WTC11 (cell line): Measurements from ENCODE around the gene ITPRIP. TPM values are rescaled to one million over a fixed set of nuclear protein-coding genes. Genes with fewer than 3 reads are reported as not detected.
A peak's percentile ranks its signal among the peaks of the same experiment; 100 is the strongest.

Experiments
- ATAC-seq: fragments of 200-7000 bp; cut with Tn5 transposase; 2 replicates; pipeline ENCODE4 v1.10.0; 2021; ENCODE audit warnings: mild to moderate bottlenecking, moderate library complexity
- CTCF ChIA-PET: fragments of 300-600 bp; sonication (Branson Sonifier 250); formaldehyde crosslinking; loops from one replicate; lab custom pipeline; 2021; ENCODE audit warnings: antibody characterized with exemption; lab: Charles Lee
- POLR2A ChIA-PET: fragments of 350-600 bp; sonication (Branson Sonifier 250); formaldehyde crosslinking; loops from one replicate; lab custom pipeline; 2021; ENCODE audit warnings: antibody characterized with exemption; lab: Charles Lee
- DNase-seq: peaks from one replicate; pipeline ENCODE4 v3.0.0; 2021; ENCODE audit warnings: low spot score
- H3K27ac Mint-ChIP-seq: 2 replicates; pipeline ENCODE4 v1.8.0; 2021; ENCODE audit warnings: mixed read lengths
- H3K27me3 Mint-ChIP-seq: 2 replicates; pipeline ENCODE4 v1.8.0; 2021; ENCODE audit warnings: low read depth, mild to moderate bottlenecking, moderate library complexity, mixed read lengths
- H3K36me3 Mint-ChIP-seq: 2 replicates; pipeline ENCODE4 v1.8.0; 2021; ENCODE audit warnings: mixed read lengths
- H3K4me1 Mint-ChIP-seq: 2 replicates; pipeline ENCODE4 v1.8.0; 2022; ENCODE audit warnings: mixed read lengths
- H3K4me3 Mint-ChIP-seq: 2 replicates; pipeline ENCODE4 v1.8.0; 2021; ENCODE audit warnings: mild to moderate bottlenecking, moderate library complexity, mixed read lengths
- H3K9me3 Mint-ChIP-seq: 2 replicates; pipeline ENCODE4 v1.8.0; 2021; ENCODE audit warnings: mixed read lengths
- ETV6 ChIP-seq: sonication (generic); formaldehyde crosslinking; IDR thresholded peaks from 2 replicates; pipeline ENCODE4 v1.8.1; 2022; ENCODE audit warnings: mild to moderate bottlenecking, missing genetic modification reagents
- IRF2 ChIP-seq: sonication (generic); formaldehyde crosslinking; IDR thresholded peaks from 2 replicates; pipeline ENCODE4 v1.8.0; 2022; ENCODE audit warnings: low read depth, missing genetic modification reagents, borderline replicate concordance
- JUN ChIP-seq: sonication (generic); formaldehyde crosslinking; IDR thresholded peaks from 2 replicates; pipeline ENCODE4 v1.8.0; 2023; ENCODE audit warnings: mild to moderate bottlenecking, missing genetic modification reagents
- KAT7 ChIP-seq: sonication (generic); formaldehyde crosslinking; IDR thresholded peaks from 2 replicates; pipeline ENCODE4 v1.8.1; 2023; ENCODE audit warnings: missing genetic modification reagents, mild to moderate bottlenecking, borderline replicate concordance
- MYBL2 ChIP-seq: sonication (generic); formaldehyde crosslinking; IDR thresholded peaks from 2 replicates; pipeline ENCODE4 v1.8.1; 2023; ENCODE audit warnings: mild to moderate bottlenecking, moderate library complexity, missing genetic modification reagents
- NR3C1 ChIP-seq: sonication (generic); formaldehyde crosslinking; conservative IDR thresholded peaks from 2 replicates; pipeline ENCODE4 v1.8.1; 2023; ENCODE audit warnings: low read depth, mild to moderate bottlenecking, missing genetic modification reagents
- RORB ChIP-seq: fragments of 250-450 bp; sonication (Bioruptor Pico); IDR thresholded peaks from 2 replicates; pipeline ENCODE4 v1.9.0; 2021; ENCODE audit warnings: mild to moderate bottlenecking
- SOX15 ChIP-seq: fragments of 250-450 bp; sonication (Bioruptor Pico); IDR thresholded peaks from 2 replicates; pipeline ENCODE4 v1.9.0; 2021; ENCODE audit warnings: mild to moderate bottlenecking
- SP1 ChIP-seq: sonication (generic); formaldehyde crosslinking; conservative IDR thresholded peaks from 2 replicates; pipeline ENCODE4 v1.8.1; 2022; ENCODE audit warnings: missing genetic modification reagents
- ZNF121 ChIP-seq: sonication (generic); formaldehyde crosslinking; IDR thresholded peaks from 2 replicates; pipeline ENCODE4 v1.8.0; 2023; ENCODE audit warnings: missing genetic modification reagents
- ZNF396 ChIP-seq: fragments of 250-450 bp; sonication (Bioruptor Pico); IDR thresholded peaks from 2 replicates; pipeline ENCODE4 v1.8.0; 2021; ENCODE audit warnings: mild to moderate bottlenecking, moderate library complexity, borderline replicate concordance
- ZNF416 ChIP-seq: fragments of 250-450 bp; sonication (Bioruptor Pico); IDR thresholded peaks from 2 replicates; pipeline ENCODE4 v1.9.0; 2021; ENCODE audit warnings: mild to moderate bottlenecking, inconsistent platforms
- ZNF512 ChIP-seq: sonication (generic); formaldehyde crosslinking; IDR thresholded peaks from 2 replicates; pipeline ENCODE4 v1.8.1; 2022; ENCODE audit warnings: missing genetic modification reagents, borderline replicate concordance
- ZNF671 ChIP-seq: fragments of 250-450 bp; sonication (Bioruptor Pico); IDR thresholded peaks from 2 replicates; pipeline ENCODE4 v1.8.0; 2021; ENCODE audit warnings: mild to moderate bottlenecking
- total RNA-seq: library from RNA; stranded (reverse); gene quantifications from 3 replicates; pipeline ENCODE4 v1.2.3, GENCODE V29; 2021
- TF ChIP-seq, protein P1 (sequence below): sonication (generic); formaldehyde crosslinking; IDR thresholded peaks from 2 replicates; pipeline ENCODE4 v1.8.1; 2022; ENCODE audit warnings: low read depth, mild to moderate bottlenecking, moderate library complexity, missing genetic modification reagents, borderline replicate concordance
- TF ChIP-seq, protein P2 (sequence below): sonication (generic); formaldehyde crosslinking; IDR thresholded peaks from 2 replicates; pipeline ENCODE4 v1.8.1; 2023; ENCODE audit warnings: mild to moderate bottlenecking, missing genetic modification reagents, moderate library complexity
- TF ChIP-seq, protein P3 (sequence below): sonication (generic); formaldehyde crosslinking; IDR thresholded peaks from 2 replicates; pipeline ENCODE4 v1.8.1; 2023; ENCODE audit warnings: mild to moderate bottlenecking, missing genetic modification reagents
- TF ChIP-seq, protein P4 (sequence below): fragments of 250-450 bp; sonication (Bioruptor Pico); conservative IDR thresholded peaks from 2 replicates; pipeline ENCODE4 v1.9.0; 2021; ENCODE audit warnings: mild to moderate bottlenecking
- TF ChIP-seq, protein P5 (sequence below): fragments of 250-450 bp; sonication (Bioruptor Pico); IDR thresholded peaks from 2 replicates; pipeline ENCODE4 v2.1.2; 2022; ENCODE audit warnings: mild to moderate bottlenecking, moderate library complexity

Gene ITPRIP
- total RNA-seq, 1 experiment from 2014 or later, result 16.8 TPM

GRCh38 chr10:104306897-104307296 lies 31.4 kb downstream of the ITPRIP start:
- DNase-seq, result no peak
- no peak overlapping the region for H3K27ac Mint-ChIP-seq
- POLR2A ChIA-PET, result interaction anchor here (0.7 to 2.8 kb wide), 2 partner anchors 9 to 31 kb away, joined by 3 to 9 read pairs; partner anchors contain the start of gene ITPRIP
- peaks cover 27% of the 10 kb centered on the region for H3K36me3 Mint-ChIP-seq
- H3K9me3 Mint-ChIP-seq, result peaks cover 28% of the 10 kb centered on the region
- peaks cover 3% of the 10 kb centered on the region; the same call in 1 of the 2 replicates for H3K27me3 Mint-ChIP-seq
- CTCF ChIA-PET, result interaction anchor here (0.7 to 3.7 kb wide), 19 partner anchors 8 to 419 kb away, joined by 3 to 55 read pairs (median 10); partner anchors contain the start of genes CFAP58 and ITPRIP
- H3K4me3 Mint-ChIP-seq, result no peak overlapping the region
- H3K4me1 Mint-ChIP-seq, result peaks cover 6% of the 10 kb centered on the region
- TF ChIP-seq RORB (CRISPR knock-in tag) (no peak), ZNF416 (no peak), KAT7 (no peak), MYBL2 (CRISPR knock-in tag) (no peak), JUN (no peak), SP1 (CRISPR knock-in tag) (no peak), SOX15 (CRISPR knock-in tag) (no peak)
- TF ChIP-seq, protein P1, sequence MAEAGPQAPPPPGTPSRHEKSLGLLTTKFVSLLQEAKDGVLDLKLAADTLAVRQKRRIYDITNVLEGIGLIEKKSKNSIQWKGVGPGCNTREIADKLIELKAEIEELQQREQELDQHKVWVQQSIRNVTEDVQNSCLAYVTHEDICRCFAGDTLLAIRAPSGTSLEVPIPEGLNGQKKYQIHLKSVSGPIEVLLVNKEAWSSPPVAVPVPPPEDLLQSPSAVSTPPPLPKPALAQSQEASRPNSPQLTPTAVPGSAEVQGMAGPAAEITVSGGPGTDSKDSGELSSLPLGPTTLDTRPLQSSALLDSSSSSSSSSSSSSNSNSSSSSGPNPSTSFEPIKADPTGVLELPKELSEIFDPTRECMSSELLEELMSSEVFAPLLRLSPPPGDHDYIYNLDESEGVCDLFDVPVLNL (CRISPR knock-in tag), result no peak
- TF ChIP-seq, protein P2, sequence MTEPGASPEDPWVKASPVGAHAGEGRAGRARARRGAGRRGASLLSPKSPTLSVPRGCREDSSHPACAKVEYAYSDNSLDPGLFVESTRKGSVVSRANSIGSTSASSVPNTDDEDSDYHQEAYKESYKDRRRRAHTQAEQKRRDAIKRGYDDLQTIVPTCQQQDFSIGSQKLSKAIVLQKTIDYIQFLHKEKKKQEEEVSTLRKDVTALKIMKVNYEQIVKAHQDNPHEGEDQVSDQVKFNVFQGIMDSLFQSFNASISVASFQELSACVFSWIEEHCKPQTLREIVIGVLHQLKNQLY (CRISPR knock-in tag), result no peak
- ATAC-seq, result peak; percentile 31

DNA sequence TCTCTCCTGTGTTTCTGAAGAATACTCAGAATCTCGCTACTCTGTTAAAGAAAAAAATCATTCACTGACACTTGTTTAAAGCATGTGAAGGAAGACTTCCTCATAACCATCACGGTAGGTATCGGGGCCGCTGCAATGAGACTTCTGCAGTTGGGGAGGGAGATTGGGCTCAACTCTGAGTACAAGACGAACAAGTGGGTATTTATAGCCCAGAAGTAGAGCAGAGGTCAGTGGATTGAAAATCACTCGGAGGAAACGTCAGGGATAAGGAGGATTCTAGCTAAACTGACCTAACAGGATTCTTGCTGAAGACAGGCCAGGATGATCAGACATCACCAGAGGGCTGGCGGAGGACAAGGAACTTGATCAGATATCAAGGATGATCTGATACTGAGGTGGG lies 33.3 kb downstream of the ITPRIP start:
- POLR2A ChIA-PET, result interaction anchor here (2.8 kb wide), 1 partner anchor 33 kb away, joined by 9 read pairs; the partner anchor contains the start of gene ITPRIP
- CTCF ChIA-PET, result interaction anchor here (1.0 to 3.7 kb wide), 16 partner anchors 9 to 417 kb away, joined by 3 to 55 read pairs (median 12); partner anchors contain the start of genes CFAP58, GSTO2 and ITPRIP
- H3K4me1 Mint-ChIP-seq, result peaks cover 10% of the 10 kb centered on the region
- H3K4me3 Mint-ChIP-seq, result no peak overlapping the region
- DNase-seq (no peak), ATAC-seq (no peak)
- no peak for TF ChIP-seq ZNF121 (CRISPR knock-in tag)
- peaks cover 3% of the 10 kb centered on the region; the same call in 1 of the 2 replicates for H3K27me3 Mint-ChIP-seq
- H3K9me3 Mint-ChIP-seq, result peaks cover 32% of the 10 kb centered on the region
- no peak overlapping the region for H3K27ac Mint-ChIP-seq
- peaks cover 28% of the 10 kb centered on the region for H3K36me3 Mint-ChIP-seq

- Mint-ChIP-seq H3K4me1 (peaks cover 10% of the 10 kb centered on the region), H3K9me3 (peaks cover 32% of the 10 kb centered on the region)
- ATAC-seq, result no peak
- TF ChIP-seq, protein P3, sequence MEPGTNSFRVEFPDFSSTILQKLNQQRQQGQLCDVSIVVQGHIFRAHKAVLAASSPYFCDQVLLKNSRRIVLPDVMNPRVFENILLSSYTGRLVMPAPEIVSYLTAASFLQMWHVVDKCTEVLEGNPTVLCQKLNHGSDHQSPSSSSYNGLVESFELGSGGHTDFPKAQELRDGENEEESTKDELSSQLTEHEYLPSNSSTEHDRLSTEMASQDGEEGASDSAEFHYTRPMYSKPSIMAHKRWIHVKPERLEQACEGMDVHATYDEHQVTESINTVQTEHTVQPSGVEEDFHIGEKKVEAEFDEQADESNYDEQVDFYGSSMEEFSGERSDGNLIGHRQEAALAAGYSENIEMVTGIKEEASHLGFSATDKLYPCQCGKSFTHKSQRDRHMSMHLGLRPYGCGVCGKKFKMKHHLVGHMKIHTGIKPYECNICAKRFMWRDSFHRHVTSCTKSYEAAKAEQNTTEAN, result no peak
- TF ChIP-seq, protein P4, sequence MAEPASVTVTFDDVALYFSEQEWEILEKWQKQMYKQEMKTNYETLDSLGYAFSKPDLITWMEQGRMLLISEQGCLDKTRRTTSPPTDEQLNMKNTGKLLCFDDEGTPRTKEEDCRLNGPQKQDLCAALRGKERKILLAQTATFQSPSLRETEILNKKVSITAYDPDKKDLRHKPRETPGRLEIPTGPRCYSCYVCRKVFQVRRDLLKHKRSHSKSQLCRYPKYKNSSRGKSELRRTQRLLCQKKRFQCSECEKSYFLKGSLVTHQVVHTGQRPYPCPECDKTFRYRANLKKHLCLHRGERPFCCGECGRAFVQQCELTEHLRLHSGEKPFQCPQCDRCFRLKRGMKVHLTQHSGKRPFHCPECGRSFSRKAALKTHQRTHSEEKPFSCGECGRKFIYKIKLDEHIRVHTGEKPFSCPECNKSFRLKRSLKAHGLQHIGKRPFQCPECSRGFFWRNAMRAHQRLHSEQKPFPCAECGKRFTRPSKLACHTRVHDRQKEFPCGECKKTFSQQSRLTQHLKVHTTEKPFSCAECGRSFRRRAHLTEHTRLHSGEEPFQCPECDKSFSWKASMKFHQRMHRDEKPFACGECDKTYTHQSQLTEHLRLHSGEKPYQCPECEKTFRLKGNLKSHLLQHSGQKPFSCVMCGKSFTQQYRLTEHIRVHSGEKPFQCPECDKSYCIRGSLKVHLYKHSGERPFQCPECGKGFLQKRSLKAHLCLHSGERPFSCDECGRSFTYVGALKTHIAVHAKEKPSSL (CRISPR knock-in tag), result no peak
- TF ChIP-seq, protein P5, sequence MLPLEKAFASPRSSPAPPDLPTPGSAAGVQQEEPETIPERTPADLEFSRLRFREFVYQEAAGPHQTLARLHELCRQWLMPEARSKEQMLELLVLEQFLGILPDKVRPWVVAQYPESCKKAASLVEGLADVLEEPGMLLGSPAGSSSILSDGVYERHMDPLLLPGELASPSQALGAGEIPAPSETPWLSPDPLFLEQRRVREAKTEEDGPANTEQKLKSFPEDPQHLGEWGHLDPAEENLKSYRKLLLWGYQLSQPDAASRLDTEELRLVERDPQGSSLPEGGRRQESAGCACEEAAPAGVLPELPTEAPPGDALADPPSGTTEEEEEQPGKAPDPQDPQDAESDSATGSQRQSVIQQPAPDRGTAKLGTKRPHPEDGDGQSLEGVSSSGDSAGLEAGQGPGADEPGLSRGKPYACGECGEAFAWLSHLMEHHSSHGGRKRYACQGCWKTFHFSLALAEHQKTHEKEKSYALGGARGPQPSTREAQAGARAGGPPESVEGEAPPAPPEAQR (CRISPR knock-in tag), result no peak
- no peak for TF ChIP-seq ETV6 (CRISPR knock-in tag)
- TF ChIP-seq IRF2 (CRISPR knock-in tag), result no peak
- TF ChIP-seq ZNF512 (CRISPR knock-in tag), result no peak
- no peak for TF ChIP-seq SP1 (CRISPR knock-in tag)
- no peak for TF ChIP-seq JUN
- TF ChIP-seq ZNF396 (CRISPR knock-in tag), result no peak
- no peak for TF ChIP-seq ZNF671 (CRISPR knock-in tag)
- no peak for TF ChIP-seq MYBL2 (CRISPR knock-in tag)
- TF ChIP-seq NR3C1, result no peak
Observed at GRCh38 chr10:104304356-104304745, 33.9 kb downstream of the ITPRIP start.

More at GRCh38 chr10:104304356-104304745, 33.9 kb downstream of the ITPRIP start:
- Mint-ChIP-seq H3K27me3 (peaks cover 3% of the 10 kb centered on the region; the same call in 1 of the 2 replicates), H3K4me3 (no peak overlapping the region), H3K36me3 (peaks cover 28% of the 10 kb centered on the region), H3K27ac (no peak overlapping the region)
- ChIA-PET POLR2A (no interaction called here), CTCF (interaction anchor here (2.4 to 3.7 kb wide), 3 partner anchors 18 to 48 kb away, joined by 7 to 55 read pairs (median 28); partner anchors contain the start of gene CFAP58)
- no peak for DNase-seq
